WI38 (cell line): ENCODE results near the gene NPTN.

ENCODE experiments used
- H3K4me3 ChIP-seq: 2 replicates; pipeline ENCODE4 v1.5.1; 2011; ENCODE audit warnings: low read depth, mild to moderate bottlenecking, control low read depth, low read length
- TF ChIP-seq, protein P1 (sequence below): IDR thresholded peaks from 2 replicates; pipeline ENCODE4 v1.5.1; 2012; ENCODE audit warnings: low read depth, mild to moderate bottlenecking, control low read depth, low read length

The NPTN gene

DNA sequence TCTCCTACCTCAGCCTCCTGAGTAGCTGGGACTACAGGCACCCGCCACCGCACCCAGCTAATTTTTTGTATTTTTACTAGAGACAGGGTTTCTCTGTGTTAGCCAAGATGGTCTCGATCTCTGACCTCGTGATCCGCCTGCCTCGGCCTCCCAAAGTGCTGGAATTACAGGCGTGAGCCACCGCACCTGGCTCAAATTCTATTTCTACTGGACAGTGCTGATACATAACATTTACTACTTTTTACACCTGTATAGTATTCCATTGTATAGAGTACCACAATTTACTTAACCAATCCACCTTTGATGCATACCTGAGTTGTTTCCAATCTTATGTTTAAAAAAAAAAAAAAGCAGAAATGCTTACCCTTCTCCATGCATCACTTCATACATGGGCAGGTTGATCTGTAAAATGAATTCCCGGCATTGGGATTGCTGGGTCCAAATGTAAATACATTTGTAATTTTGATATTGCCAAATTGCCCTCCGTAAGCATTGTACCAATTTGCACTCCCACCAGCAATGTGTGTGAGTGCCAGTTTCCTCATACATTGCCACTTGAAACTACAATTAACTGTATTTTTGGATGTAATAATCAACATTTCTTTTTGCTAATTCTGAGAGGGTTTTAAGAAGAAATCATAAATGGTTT is 94.5 kb downstream of the NPTN start:
- TF ChIP-seq, protein P1, sequence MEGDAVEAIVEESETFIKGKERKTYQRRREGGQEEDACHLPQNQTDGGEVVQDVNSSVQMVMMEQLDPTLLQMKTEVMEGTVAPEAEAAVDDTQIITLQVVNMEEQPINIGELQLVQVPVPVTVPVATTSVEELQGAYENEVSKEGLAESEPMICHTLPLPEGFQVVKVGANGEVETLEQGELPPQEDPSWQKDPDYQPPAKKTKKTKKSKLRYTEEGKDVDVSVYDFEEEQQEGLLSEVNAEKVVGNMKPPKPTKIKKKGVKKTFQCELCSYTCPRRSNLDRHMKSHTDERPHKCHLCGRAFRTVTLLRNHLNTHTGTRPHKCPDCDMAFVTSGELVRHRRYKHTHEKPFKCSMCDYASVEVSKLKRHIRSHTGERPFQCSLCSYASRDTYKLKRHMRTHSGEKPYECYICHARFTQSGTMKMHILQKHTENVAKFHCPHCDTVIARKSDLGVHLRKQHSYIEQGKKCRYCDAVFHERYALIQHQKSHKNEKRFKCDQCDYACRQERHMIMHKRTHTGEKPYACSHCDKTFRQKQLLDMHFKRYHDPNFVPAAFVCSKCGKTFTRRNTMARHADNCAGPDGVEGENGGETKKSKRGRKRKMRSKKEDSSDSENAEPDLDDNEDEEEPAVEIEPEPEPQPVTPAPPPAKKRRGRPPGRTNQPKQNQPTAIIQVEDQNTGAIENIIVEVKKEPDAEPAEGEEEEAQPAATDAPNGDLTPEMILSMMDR: no peak

DNA sequence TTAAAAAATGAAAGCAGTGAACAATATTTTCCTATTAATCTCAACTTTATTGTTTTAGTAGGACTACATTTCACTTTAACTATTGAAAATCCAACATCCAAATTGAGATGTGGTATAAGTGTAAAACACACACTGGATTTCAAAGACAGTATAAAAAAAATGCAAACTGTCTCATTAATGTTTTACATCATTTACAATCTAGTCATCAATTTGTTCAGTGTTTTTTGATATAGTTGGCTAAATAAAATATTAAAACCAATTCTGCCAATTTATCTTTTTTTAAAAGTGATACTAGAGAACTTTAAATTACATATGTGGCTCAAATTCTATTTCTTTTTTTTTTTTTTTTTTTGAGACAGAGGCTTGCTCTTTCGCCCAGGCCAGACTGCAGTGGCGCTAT is 95.1 kb downstream of the NPTN start:
- TF ChIP-seq, protein P1: no peak
- H3K4me3 ChIP-seq: no peak overlapping the region

More for the DNA sequence above, 94.5 kb downstream of the NPTN start:
- H3K4me3 ChIP-seq: no peak overlapping the region

- TF ChIP-seq, protein P1: no peak
- no peak overlapping the region for H3K4me3 ChIP-seq
Measured at GRCh38 chr15:73530649-73531048, 102.5 kb downstream of the NPTN start.

DNA sequence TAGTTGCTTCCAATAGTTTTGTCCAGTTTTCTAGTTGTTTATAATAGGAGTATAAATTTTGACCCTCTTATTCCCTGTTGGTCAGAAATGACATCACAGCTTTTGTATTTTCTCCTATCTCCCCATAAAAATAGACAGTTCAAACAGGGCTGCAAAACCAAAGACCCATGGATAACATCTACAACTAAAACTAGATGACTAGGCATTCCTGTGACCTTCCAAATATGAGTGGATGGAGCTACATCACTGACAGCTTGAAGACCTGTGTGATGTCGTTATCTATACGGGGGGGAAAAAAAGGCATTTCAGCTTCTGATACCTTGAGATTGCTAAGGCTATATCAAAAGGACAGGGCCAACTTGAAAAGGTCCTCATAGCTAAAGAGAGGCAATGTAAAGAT is 105.6 kb downstream of the NPTN start:
- TF ChIP-seq, protein P1: no peak
- H3K4me3 ChIP-seq: no peak overlapping the region

DNA sequence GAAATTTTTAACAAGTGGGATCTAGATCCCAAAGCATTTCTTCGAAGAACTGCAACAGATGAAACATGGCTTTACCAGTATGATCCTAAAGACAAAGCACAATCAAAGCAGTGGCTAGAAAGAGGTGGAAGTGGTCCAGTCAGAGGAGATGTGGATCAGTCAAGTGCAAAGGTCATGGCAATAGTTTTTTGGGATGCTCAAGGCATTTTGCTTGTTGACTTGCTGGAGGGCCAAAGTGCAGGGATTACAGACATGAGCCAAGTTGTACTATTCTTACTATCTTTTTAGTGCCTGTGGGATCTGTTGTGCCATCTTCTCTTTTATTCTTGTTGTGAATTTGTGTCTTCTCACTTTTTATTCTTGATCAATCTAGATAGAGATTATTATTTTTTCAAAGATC is 108.3 kb downstream of the NPTN start:
- no peak overlapping the region for H3K4me3 ChIP-seq
- TF ChIP-seq, protein P1: no peak

- TF ChIP-seq, protein P1: no peak
- H3K4me3 ChIP-seq: no peak overlapping the region
Measured at GRCh38 chr15:73522011-73522410, 111.2 kb downstream of the NPTN start.

GRCh38 chr15:73518876-73519733 is 114.1 kb downstream of the NPTN start:
- TF ChIP-seq, protein P1: no peak

More at GRCh38 chr15:73518876-73519733, 114.1 kb downstream of the NPTN start:
- H3K4me3 ChIP-seq: no peak overlapping the region
